ENCODE data around the gene SHCBP1L. TPM values are rescaled to one million over a fixed set of nuclear protein-coding genes. Genes with fewer than 3 reads are reported as not detected.

Gene SHCBP1L
- total and polyA plus RNA-seq, 4 donors, result 0.37 TPM; not detected in 3

DNA sequence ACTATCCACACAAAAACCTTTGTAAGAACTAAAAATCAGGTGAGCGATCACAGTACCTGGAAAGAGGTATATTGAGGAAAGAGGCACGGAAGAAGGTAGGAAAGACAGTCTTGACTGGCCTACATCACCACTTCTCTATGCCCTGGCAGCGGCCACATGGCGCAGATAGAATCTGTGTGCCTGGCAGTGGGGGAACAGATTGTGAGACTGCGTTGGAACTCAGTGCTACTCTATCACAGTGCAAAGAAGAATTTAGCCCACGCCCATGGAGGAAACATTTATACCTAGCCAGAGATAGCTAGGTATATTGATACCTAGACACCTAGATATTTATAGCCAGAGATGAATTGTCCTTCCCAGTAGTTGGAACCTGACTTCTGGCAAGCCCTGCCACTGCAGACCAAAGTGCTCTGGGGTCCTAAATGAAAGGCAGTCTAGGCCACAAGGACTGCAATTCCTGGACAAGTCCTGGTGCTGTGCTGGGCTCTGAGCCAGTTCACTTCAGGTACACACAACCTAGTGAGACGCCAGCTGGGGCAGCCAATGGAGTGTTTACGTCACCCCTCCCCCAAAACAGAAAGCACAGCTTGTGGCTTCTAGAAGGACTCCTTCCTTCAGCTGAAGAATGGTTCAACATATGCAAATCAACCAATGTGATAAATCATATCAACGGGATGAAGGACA, 61.9 kb downstream of the SHCBP1L start:
- Histone ChIP-seq H3K4me3 (ENCODE audit: low read depth in 1 of 3, low read length in 3 of 3) (no peak overlapping the region), H3K4me1 (ENCODE audit: control insufficient read depth in 4 of 4, insufficient read depth in 4 of 4, low read length in 3 of 4) (no peaks in the 10 kb centered on the region), H3K36me3 (ENCODE audit: control insufficient read depth in 4 of 4, insufficient read depth in 3 of 4, low read depth in 1 of 4, low read length in 3 of 4) (peaks cover 7 to 20% (median 19%) of the 10 kb centered on the region in 4 donors), H3K9me3 (ENCODE audit: control insufficient read depth in 4 of 4, low read length in 3 of 4) (no peaks in the 10 kb centered on the region), H3K27ac (ENCODE audit: low read depth in 1 of 2, low read length in 2 of 2) (no peak overlapping the region), H3K27me3 (ENCODE audit: control insufficient read depth in 4 of 4, insufficient read depth in 4 of 4, low read length in 3 of 4) (no peaks in the 10 kb centered on the region), H3K9ac (ENCODE audit: low read depth in 1 of 2, low read length in 2 of 2) (no peak overlapping the region)
- TF ChIP-seq, protein P1, sequence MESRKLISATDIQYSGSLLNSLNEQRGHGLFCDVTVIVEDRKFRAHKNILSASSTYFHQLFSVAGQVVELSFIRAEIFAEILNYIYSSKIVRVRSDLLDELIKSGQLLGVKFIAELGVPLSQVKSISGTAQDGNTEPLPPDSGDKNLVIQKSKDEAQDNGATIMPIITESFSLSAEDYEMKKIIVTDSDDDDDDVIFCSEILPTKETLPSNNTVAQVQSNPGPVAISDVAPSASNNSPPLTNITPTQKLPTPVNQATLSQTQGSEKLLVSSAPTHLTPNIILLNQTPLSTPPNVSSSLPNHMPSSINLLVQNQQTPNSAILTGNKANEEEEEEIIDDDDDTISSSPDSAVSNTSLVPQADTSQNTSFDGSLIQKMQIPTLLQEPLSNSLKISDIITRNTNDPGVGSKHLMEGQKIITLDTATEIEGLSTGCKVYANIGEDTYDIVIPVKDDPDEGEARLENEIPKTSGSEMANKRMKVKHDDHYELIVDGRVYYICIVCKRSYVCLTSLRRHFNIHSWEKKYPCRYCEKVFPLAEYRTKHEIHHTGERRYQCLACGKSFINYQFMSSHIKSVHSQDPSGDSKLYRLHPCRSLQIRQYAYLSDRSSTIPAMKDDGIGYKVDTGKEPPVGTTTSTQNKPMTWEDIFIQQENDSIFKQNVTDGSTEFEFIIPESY (IDR thresholded peaks at IDR 0.05), result no peak
- no peak for TF ChIP-seq NR2F2 (IDR thresholded peaks at IDR 0.05)
- no peak for TF ChIP-seq HNF4A (conservative IDR thresholded peaks at IDR 0.05)
- no peak for TF ChIP-seq RXRA (IDR thresholded peaks at IDR 0.05)
- TF ChIP-seq SP1 (IDR thresholded peaks at IDR 0.05), result no peak
- no peak for TF ChIP-seq RAD21 (IDR thresholded peaks at IDR 0.05)
- TF ChIP-seq TAF1 (conservative IDR thresholded peaks at IDR 0.05), result no peak
- TF ChIP-seq, protein P2, sequence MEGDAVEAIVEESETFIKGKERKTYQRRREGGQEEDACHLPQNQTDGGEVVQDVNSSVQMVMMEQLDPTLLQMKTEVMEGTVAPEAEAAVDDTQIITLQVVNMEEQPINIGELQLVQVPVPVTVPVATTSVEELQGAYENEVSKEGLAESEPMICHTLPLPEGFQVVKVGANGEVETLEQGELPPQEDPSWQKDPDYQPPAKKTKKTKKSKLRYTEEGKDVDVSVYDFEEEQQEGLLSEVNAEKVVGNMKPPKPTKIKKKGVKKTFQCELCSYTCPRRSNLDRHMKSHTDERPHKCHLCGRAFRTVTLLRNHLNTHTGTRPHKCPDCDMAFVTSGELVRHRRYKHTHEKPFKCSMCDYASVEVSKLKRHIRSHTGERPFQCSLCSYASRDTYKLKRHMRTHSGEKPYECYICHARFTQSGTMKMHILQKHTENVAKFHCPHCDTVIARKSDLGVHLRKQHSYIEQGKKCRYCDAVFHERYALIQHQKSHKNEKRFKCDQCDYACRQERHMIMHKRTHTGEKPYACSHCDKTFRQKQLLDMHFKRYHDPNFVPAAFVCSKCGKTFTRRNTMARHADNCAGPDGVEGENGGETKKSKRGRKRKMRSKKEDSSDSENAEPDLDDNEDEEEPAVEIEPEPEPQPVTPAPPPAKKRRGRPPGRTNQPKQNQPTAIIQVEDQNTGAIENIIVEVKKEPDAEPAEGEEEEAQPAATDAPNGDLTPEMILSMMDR (IDR thresholded peaks at IDR 0.05; ENCODE audit: low read depth, low read length, missing input control), result no peak
- TF ChIP-seq, protein P3, sequence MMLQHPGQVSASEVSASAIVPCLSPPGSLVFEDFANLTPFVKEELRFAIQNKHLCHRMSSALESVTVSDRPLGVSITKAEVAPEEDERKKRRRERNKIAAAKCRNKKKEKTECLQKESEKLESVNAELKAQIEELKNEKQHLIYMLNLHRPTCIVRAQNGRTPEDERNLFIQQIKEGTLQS (IDR thresholded peaks at IDR 0.05), result no peak
- no peak for TF ChIP-seq YY1 (IDR thresholded peaks at IDR 0.05)
- TF ChIP-seq, protein P4, sequence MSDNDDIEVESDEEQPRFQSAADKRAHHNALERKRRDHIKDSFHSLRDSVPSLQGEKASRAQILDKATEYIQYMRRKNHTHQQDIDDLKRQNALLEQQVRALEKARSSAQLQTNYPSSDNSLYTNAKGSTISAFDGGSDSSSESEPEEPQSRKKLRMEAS (IDR thresholded peaks at IDR 0.05), result no peak
- TF ChIP-seq HNF4G (IDR thresholded peaks at IDR 0.05), result no peak
- TF ChIP-seq FOXA1 (IDR thresholded peaks at IDR 0.05), result no peak
- no peak for TF ChIP-seq FOXA2 (IDR thresholded peaks at IDR 0.05)
- no peak for TF ChIP-seq JUND (IDR thresholded peaks at IDR 0.05)
- TF ChIP-seq GABPA (IDR thresholded peaks at IDR 0.05 in 1 of 2, conservative IDR thresholded peaks at IDR 0.05 in 1 of 2), result no peak
- WGBS, result 89% methylated on average over 9 of the region's 9 CpGs
- no peak for DNase-seq (ENCODE audit: low spot score)

DNA sequence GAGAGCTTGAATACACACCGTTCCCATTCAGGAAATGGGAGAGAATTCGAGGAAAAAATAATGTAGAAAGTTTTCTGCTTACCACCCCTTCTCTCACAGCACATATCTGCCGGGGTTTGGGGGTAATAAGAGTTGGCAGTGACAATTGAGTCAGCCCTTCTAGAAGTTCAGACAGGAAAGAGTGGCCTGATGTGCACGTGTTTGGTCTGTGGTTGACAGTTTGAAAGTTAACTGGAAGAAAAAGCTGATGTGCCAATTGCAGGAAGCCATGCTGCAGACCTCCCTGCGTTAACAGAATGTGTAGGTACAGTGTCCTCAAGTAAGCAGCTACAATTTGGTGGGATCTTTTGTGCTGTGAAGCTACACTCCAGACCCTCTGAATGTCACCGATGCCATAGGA, 63.0 kb downstream of the SHCBP1L start:
- H3K27ac ChIP-seq (ENCODE audit: low read depth in 1 of 2, low read length in 2 of 2), result no peak overlapping the region
- no peak overlapping the region for H3K4me3 ChIP-seq (ENCODE audit: low read depth in 1 of 3, low read length in 3 of 3)
- no peak overlapping the region for H3K9ac ChIP-seq (ENCODE audit: low read depth in 1 of 2, low read length in 2 of 2)
- no peak for TF ChIP-seq YY1 (IDR thresholded peaks at IDR 0.05)
- peaks cover 7 to 30% (median 30%) of the 10 kb centered on the region in 4 donors for H3K36me3 ChIP-seq (ENCODE audit: control insufficient read depth in 4 of 4, insufficient read depth in 3 of 4, low read depth in 1 of 4, low read length in 3 of 4)
- H3K4me1 ChIP-seq (ENCODE audit: control insufficient read depth in 4 of 4, insufficient read depth in 4 of 4, low read length in 3 of 4), result no peaks in the 10 kb centered on the region
- no peaks in the 10 kb centered on the region for H3K9me3 ChIP-seq (ENCODE audit: control insufficient read depth in 4 of 4, low read length in 3 of 4)
- no peaks in the 10 kb centered on the region for H3K27me3 ChIP-seq (ENCODE audit: control insufficient read depth in 4 of 4, insufficient read depth in 4 of 4, low read length in 3 of 4)
- no peak for DNase-seq (ENCODE audit: low spot score)
- WGBS, result 68% methylated on average over 6 of the region's 6 CpGs
